ENCODE data around the gene SNED1. TPM values are rescaled to one million over a fixed set of nuclear protein-coding genes. Genes with fewer than 3 reads are reported as not detected.

SNED1 gene
- polyA plus RNA-seq, 1 donor from 2014 or later: 0.32 TPM

- TF ChIP-seq TAF1 (IDR thresholded peaks at IDR 0.05; ENCODE audit: low read depth): no peak
- TF ChIP-seq EZH2 (IDR thresholded peaks at IDR 0.05; ENCODE audit: borderline replicate concordance, insufficient read depth, low read length, poor library complexity, severe bottlenecking): no peak
- TF ChIP-seq EP300 (conservative IDR thresholded peaks at IDR 0.05; ENCODE audit: poor library complexity, severe bottlenecking): no peak
- TF ChIP-seq MXI1 (conservative IDR thresholded peaks at IDR 0.05; ENCODE audit: poor library complexity, severe bottlenecking): no peak
- TF ChIP-seq REST (IDR thresholded peaks at IDR 0.05; ENCODE audit: borderline replicate concordance): no peak
- TF ChIP-seq RAD21 (conservative IDR thresholded peaks at IDR 0.05): no peak
- TF ChIP-seq CTCF (IDR thresholded peaks at IDR 0.05; ENCODE audit: poor library complexity, severe bottlenecking): no peak
- TF ChIP-seq SMC3 (conservative IDR thresholded peaks at IDR 0.05; ENCODE audit: poor library complexity): no peak
- Histone ChIP-seq H3K4me3 (ENCODE audit: low read length) (no peak overlapping the region), H3K79me2 (replicated peaks; ENCODE audit: insufficient read depth, low read length) (no peaks in the 10 kb centered on the region)
Measured at GRCh38 chr2:240949791-240950705, 48.4 kb upstream of the SNED1 start.

GRCh38 chr2:240951045-240951594, 47.3 kb upstream of the SNED1 start:
- no peaks in the 10 kb centered on the region for H3K36me3 ChIP-seq (ENCODE audit: insufficient read depth, low read length)
- H3K9ac ChIP-seq (ENCODE audit: low read length): no peak overlapping the region
- no peak overlapping the region for H3K4me3 ChIP-seq (ENCODE audit: low read length)
- TF ChIP-seq EZH2 (IDR thresholded peaks at IDR 0.05; ENCODE audit: borderline replicate concordance, insufficient read depth, low read length, poor library complexity, severe bottlenecking) (no peak), POLR2AphosphoS5 (IDR thresholded peaks at IDR 0.05) (no peak), REST (IDR thresholded peaks at IDR 0.05; ENCODE audit: borderline replicate concordance) (no peak), CTCF (IDR thresholded peaks at IDR 0.05; ENCODE audit: poor library complexity, severe bottlenecking) (no peak), EP300 (conservative IDR thresholded peaks at IDR 0.05; ENCODE audit: poor library complexity, severe bottlenecking) (no peak), TAF1 (IDR thresholded peaks at IDR 0.05; ENCODE audit: low read depth) (no peak), MXI1 (conservative IDR thresholded peaks at IDR 0.05; ENCODE audit: poor library complexity, severe bottlenecking) (no peak), SMC3 (conservative IDR thresholded peaks at IDR 0.05; ENCODE audit: poor library complexity) (no peak), RAD21 (conservative IDR thresholded peaks at IDR 0.05) (no peak)
- no peak overlapping the region for H3K4me2 ChIP-seq (ENCODE audit: low read length)
- no peaks in the 10 kb centered on the region for H3K9me2 ChIP-seq (ENCODE audit: insufficient read depth, low read length)
- no peak overlapping the region for H3K27ac ChIP-seq (ENCODE audit: low read length)
- H3F3A ChIP-seq (ENCODE audit: insufficient read depth, low read length, poor library complexity, severe bottlenecking): no peaks in the 10 kb centered on the region
- H4K20me1 ChIP-seq (ENCODE audit: insufficient read depth): no peaks in the 10 kb centered on the region
- no peaks in the 10 kb centered on the region for H3K79me2 ChIP-seq (replicated peaks; ENCODE audit: insufficient read depth, low read length)
- no peaks in the 10 kb centered on the region for H3K27me3 ChIP-seq (ENCODE audit: insufficient read depth, low read depth, low read length)
- H3K9me3 ChIP-seq (ENCODE audit: low read length): no peaks in the 10 kb centered on the region
- H2AFZ ChIP-seq (ENCODE audit: low read depth, low read length): no peak overlapping the region

More at GRCh38 chr2:240949791-240950705, 48.4 kb upstream of the SNED1 start:
- Histone ChIP-seq H4K20me1 (ENCODE audit: insufficient read depth) (no peaks in the 10 kb centered on the region), H3K27ac (ENCODE audit: low read length) (no peak overlapping the region), H3K36me3 (ENCODE audit: insufficient read depth, low read length) (no peaks in the 10 kb centered on the region), H3K9me2 (ENCODE audit: insufficient read depth, low read length) (no peaks in the 10 kb centered on the region), H3K9me3 (ENCODE audit: low read length) (no peaks in the 10 kb centered on the region), H3F3A (ENCODE audit: insufficient read depth, low read length, poor library complexity, severe bottlenecking) (no peaks in the 10 kb centered on the region), H3K4me2 (ENCODE audit: low read length) (no peak overlapping the region), H3K27me3 (ENCODE audit: insufficient read depth, low read depth, low read length) (no peaks in the 10 kb centered on the region), H3K9ac (ENCODE audit: low read length) (no peak overlapping the region), H2AFZ (ENCODE audit: low read depth, low read length) (no peak overlapping the region)

All from neural cell (in vitro differentiated cells).